IMR-90 (cell line): ENCODE results near the gene STKLD1. TPM values are rescaled to one million over a fixed set of nuclear protein-coding genes. Genes with fewer than 3 reads are reported as not detected.

ENCODE experiments used
- ATAC-seq: fragments of 200-7000 bp; cut with Tn5 transposase; 2 replicates; pipeline ENCODE4 v1.9.1; 2020; ENCODE audit warnings: low read depth, mild to moderate bottlenecking, moderate library complexity
- BruUV-seq: library from RNA; stranded (reverse); fragments of 400-500 nt; replicated peaks from 2 replicates; lab custom pipeline; 2021; lab: Mats Ljungman, UMichigan
- CTCF ChIA-PET: fragments of 300-600 bp; formaldehyde crosslinking; extraction: SDS; loops from one replicate; lab custom pipeline; 2021; ENCODE audit warnings: antibody characterized with exemption; lab: Yijun Ruan, JAX
- POLR2A ChIA-PET: fragments of 300-600 bp; sonication (Branson Sonifier 250); formaldehyde crosslinking; loops from one replicate; lab custom pipeline; 2022; ENCODE audit warnings: antibody characterized with exemption; ENCODE audit not compliant: unreplicated experiment; lab: Charles Lee
- DNase-seq: peaks from one replicate; pipeline ENCODE4 v3.0.0; 2013
- H2AFZ ChIP-seq: replicated peaks from 2 replicates; pipeline ENCODE3; 2013; ENCODE audit warnings: low read length, mild to moderate bottlenecking; ENCODE audit not compliant: poor library complexity
- H2AK5ac ChIP-seq: 2 replicates; pipeline ENCODE4 v1.6.1; 2013; ENCODE audit warnings: low read depth, low read length, inconsistent platforms
- H2AK9ac ChIP-seq: replicated peaks from 2 replicates; pipeline ENCODE3; 2013; ENCODE audit warnings: mild to moderate bottlenecking, low read depth, low read length, moderate library complexity; ENCODE audit not compliant: poor library complexity
- H2BK120ac ChIP-seq: 2 replicates; pipeline ENCODE4 v1.6.1; 2013; ENCODE audit warnings: low read depth, low read length, inconsistent platforms
- H2BK15ac ChIP-seq: 3 replicates; pipeline ENCODE4 v1.6.1; 2013; ENCODE audit warnings: low read depth, low read length, inconsistent platforms
- H2BK20ac ChIP-seq: 2 replicates; pipeline ENCODE4 v1.6.1; 2013; ENCODE audit warnings: low read depth, mild to moderate bottlenecking, inconsistent platforms, low read length, moderate library complexity
- H2BK5ac ChIP-seq: 2 replicates; pipeline ENCODE4 v1.6.1; 2013; ENCODE audit warnings: mild to moderate bottlenecking, low read depth, low read length, inconsistent platforms; ENCODE audit not compliant: poor library complexity, severe bottlenecking
- H3K14ac ChIP-seq: replicated peaks from 2 replicates; pipeline ENCODE4 v1.6.1; 2013; ENCODE audit warnings: low read depth, low read length, inconsistent platforms
- H3K18ac ChIP-seq: 2 replicates; pipeline ENCODE4 v1.6.1; 2013; ENCODE audit warnings: low read depth, low read length, control low read depth
- H3K23ac ChIP-seq: 2 replicates; pipeline ENCODE4 v1.6.1; 2013; ENCODE audit warnings: low read depth, low read length, inconsistent platforms
- H3K27ac ChIP-seq: 2 replicates; pipeline ENCODE4 v1.5.1; 2013; ENCODE audit warnings: mild to moderate bottlenecking, control low read depth, low read length; ENCODE audit not compliant: insufficient read depth
- H3K27me3 ChIP-seq: 2 replicates; pipeline ENCODE4 v1.6.1; 2013; ENCODE audit warnings: low read length; ENCODE audit not compliant: control insufficient read depth, insufficient read depth
- H3K36me3 ChIP-seq: 2 replicates; pipeline ENCODE4 v1.6.1; 2013; ENCODE audit warnings: low read length, mixed read lengths; ENCODE audit not compliant: control insufficient read depth, insufficient read depth
- H3K4ac ChIP-seq: 2 replicates; pipeline ENCODE4 v1.6.1; 2013; ENCODE audit warnings: low read depth, low read length, inconsistent platforms
- H3K4me1 ChIP-seq: 2 replicates; pipeline ENCODE4 v1.6.1; 2013; ENCODE audit warnings: low read length, mixed read lengths; ENCODE audit not compliant: control insufficient read depth, insufficient read depth
- H3K4me2 ChIP-seq: 2 replicates; pipeline ENCODE4 v1.6.1; 2013; ENCODE audit warnings: low read depth, mild to moderate bottlenecking, control low read depth, low read length, moderate library complexity
- H3K4me3 ChIP-seq: 2 replicates; pipeline ENCODE4 v1.5.1; 2013; ENCODE audit warnings: low read depth, mild to moderate bottlenecking, control low read depth, low read length, moderate library complexity; ENCODE audit not compliant: insufficient read depth
- H3K56ac ChIP-seq: 2 replicates; pipeline ENCODE4 v1.6.1; 2013; ENCODE audit warnings: low read length, inconsistent platforms; ENCODE audit not compliant: insufficient read depth; ENCODE audit errors: extremely low read depth
- H3K79me1 ChIP-seq, 2 experiments: 2 replicates each; pipeline ENCODE4 v1.6.1; 2013; ENCODE audit warnings: low read length in 2 of 2, inconsistent platforms in 1 of 2, low read depth in 1 of 2
- H3K9ac ChIP-seq: 2 replicates; pipeline ENCODE4 v1.6.1; 2013; ENCODE audit warnings: low read depth, low read length, control low read depth
- H3K9me1 ChIP-seq: 2 replicates; pipeline ENCODE4 v1.6.1; 2013; ENCODE audit warnings: low read length, inconsistent platforms; ENCODE audit not compliant: insufficient read depth
- H3K9me3 ChIP-seq: 2 replicates; pipeline ENCODE4 v1.6.1; 2013; ENCODE audit warnings: low read length; ENCODE audit not compliant: control insufficient read depth, insufficient read depth
- H4K20me1 ChIP-seq: 2 replicates; pipeline ENCODE4 v1.6.1; 2013; ENCODE audit warnings: low read length, inconsistent platforms; ENCODE audit not compliant: insufficient read depth
- H4K5ac ChIP-seq: 2 replicates; pipeline ENCODE4 v1.6.1; 2013; ENCODE audit warnings: mild to moderate bottlenecking, low read depth, low read length, control low read depth
- H4K8ac ChIP-seq, 2 experiments: 2 replicates each; pipeline ENCODE4 v1.6.1; 2013; ENCODE audit warnings: low read depth in 2 of 2, low read length in 2 of 2, control low read depth in 1 of 2, inconsistent platforms in 1 of 2
- H4K91ac ChIP-seq: 2 replicates; pipeline ENCODE4 v1.6.1; 2013; ENCODE audit warnings: low read depth, low read length, inconsistent platforms; ENCODE audit not compliant: insufficient read depth
- CEBPB ChIP-seq: IDR thresholded peaks from 2 replicates; pipeline ENCODE4 v1.6.1; 2012; ENCODE audit warnings: low read depth, low read length, improper control_type of control experiment
- WGBS, 2 experiments: methylation state at CpG; one replicate each; pipeline versions ENCODE4 v1.1.5 to v1.1.7; 2013; ENCODE audit warnings: missing lambda C conversion rate in 2 of 2; ENCODE audit not compliant: insufficient read length in 1 of 2; ENCODE audit errors: extremely low coverage in 2 of 2; 5-methylcytosine and 5-hydroxymethylcytosine counted together
- dilution Hi-C: fragments of 300-500 bp; cut with HindIII; formaldehyde crosslinking; loops from one replicate; pipeline ENCODE4 v1.14.3; 2018; ENCODE audit warnings: low sequenced_read_pairs; ENCODE audit not compliant: unreplicated experiment
- in situ Hi-C: fragments of 300-500 bp; cut with MboI; formaldehyde crosslinking; loops from 3 replicates; pipeline ENCODE4 v1.14.3; 2019; ENCODE audit warnings: low sequenced_read_pairs, inconsistent platforms, mixed read lengths
- intact Hi-C: fragments of 100-400 bp; cut with micrococcal nuclease; formaldehyde crosslinking; loops from 2 replicates; pipeline ENCODE4 v1.10.0; 2022
- polyA plus RNA-seq, 3 experiments: library from polyadenylated mRNA; depleted of rRNA; stranded (reverse); fragments of >200 nt; gene quantifications; 2 replicates each; pipeline ENCODE4 v1.2.3, GENCODE V29; 2012; ENCODE audit warnings: low replicate concordance in 1 of 3
- total RNA-seq: library from RNA; depleted of rRNA; stranded (reverse); fragments of >200 nt; gene quantifications from 2 replicates; pipeline ENCODE4 v1.2.3, GENCODE V29; 2012

The STKLD1 gene
- total and polyA plus RNA-seq, 2 of the 4 experiments (the other 2 are of a cell fraction) = 0.54 to 0.65 TPM

DNA sequence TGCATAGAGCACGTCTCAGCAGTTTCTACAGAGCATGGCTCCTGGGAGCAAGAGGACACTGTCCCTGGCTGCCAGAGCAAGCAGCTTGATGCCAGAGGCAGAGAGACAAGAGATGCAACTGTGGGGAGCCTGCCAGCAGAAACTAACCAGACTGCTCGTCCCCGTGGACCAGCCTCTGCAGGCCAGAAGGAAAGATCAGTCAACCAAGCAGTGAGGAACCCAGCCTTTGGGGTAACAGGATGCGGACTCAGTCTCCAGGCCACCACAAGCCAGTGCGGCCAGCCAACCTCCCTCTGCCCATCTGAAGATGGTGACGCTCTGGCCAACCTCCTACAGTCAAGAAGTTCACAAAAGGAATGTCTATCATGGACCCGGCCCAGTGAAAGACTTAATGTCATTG is 4.0 kb upstream of the STKLD1 start:
- 76% methylated on average over 4 of the region's 7 CpGs; no CpG with 5 or more reads in 1 of the 2 experiments for WGBS, 2 experiments
- Histone ChIP-seq H2BK15ac (no peak overlapping the region), H3K9me1 (peaks cover 29% of the 10 kb centered on the region), H2BK5ac (no peak overlapping the region), H3K4me1 (peaks cover 12% of the 10 kb centered on the region), H2BK20ac (no peak overlapping the region), H3K4ac (no peak overlapping the region), H4K91ac (no peak overlapping the region), H3K23ac (no peak overlapping the region; the same call in 1 of the 2 replicates), H2AFZ (no peak overlapping the region), H3K4me3 (no peak overlapping the region), H4K20me1 (peaks cover 81% of the 10 kb centered on the region), H2BK120ac (no peak overlapping the region), H4K8ac (no peak overlapping the region), H3K14ac (no peak overlapping the region), H3K36me3 (peaks cover 52% of the 10 kb centered on the region), H3K9ac (no peak overlapping the region), H3K18ac (no peak overlapping the region), H3K27me3 (no peaks in the 10 kb centered on the region), H2AK9ac (no peak overlapping the region), H3K4me2 (no peak overlapping the region), H3K9me3 (no peaks in the 10 kb centered on the region), H3K27ac (no peak overlapping the region), H4K5ac (no peak overlapping the region), H3K56ac (no peak overlapping the region), H2AK5ac (no peak overlapping the region), H3K79me1 (peaks cover 7 to 51% of the 10 kb centered on the region in 2 experiments; a peak in 3 of 4 replicates)
- intact Hi-C loops = no loop called here
- DNase-seq = no peak
- POLR2A ChIA-PET = interaction anchor here (0.8 kb wide), 1 partner anchor 344 kb away, joined by 3 read pairs; no protein-coding TSS in a partner anchor
- BruUV-seq = no TSS peak
- dilution Hi-C loops = no loop called here
- in situ Hi-C loops = no loop called here
- no peak for ATAC-seq
- no peak for TF ChIP-seq CEBPB
- CTCF ChIA-PET = no interaction called here
